Measurements from ENCODE around the gene CD300A. TPM values are rescaled to one million over a fixed set of nuclear protein-coding genes. Genes with fewer than 3 reads are reported as not detected.

Gene CD300A
- total RNA-seq, 1 donor from 2014 or later: 3.8 TPM

Other genes with a start within 250 kb of the CD300A start
- not detected for gene DNAI2, start 192.4 kb upstream of the CD300A start, total RNA-seq
- gene KIF19, start 140.4 kb upstream of the CD300A start, total RNA-seq: 0.58 TPM
- not detected for gene BTBD17, start 104.8 kb upstream of the CD300A start, total RNA-seq
- not detected for gene GPR142, start 99.1 kb upstream of the CD300A start, total RNA-seq
- 243 TPM for gene GPRC5C, start 34.5 kb upstream of the CD300A start, total RNA-seq
- 0.08 TPM for gene CD300LB, start 64.8 kb downstream of the CD300A start, total RNA-seq
- gene CD300C, start 79.5 kb downstream of the CD300A start, total RNA-seq: 0.50 TPM
- gene CD300H, start 100.9 kb downstream of the CD300A start, total RNA-seq: not detected
- not detected for gene CD300LD, start 125.6 kb downstream of the CD300A start, total RNA-seq
- 0.08 TPM for gene CD300E, start 157.1 kb downstream of the CD300A start, total RNA-seq
- gene CD300LF, start 246.3 kb downstream of the CD300A start, total RNA-seq: not detected

Data from left lobe of liver (tissue), 1 donor.